Right lobe of liver (tissue), 6 donors: ENCODE measurements around the gene NR6A1. TPM values are rescaled to one million over a fixed set of nuclear protein-coding genes. Genes with fewer than 3 reads are reported as not detected.

Experiments used
- ATAC-seq, 4 donors: fragments of 200-7000 bp; cut with Tn5 transposase; one replicate each; pipeline ENCODE4 v1.9.1; 2020; ENCODE audit warnings: mild to moderate bottlenecking in 4 of 4, moderate library complexity in 4 of 4
- DNase-seq, 3 donors: peaks; one replicate each; pipeline ENCODE4 v3.0.0-alpha.2; 2020
- H3K27ac ChIP-seq, 3 donors: fragments of 200-600 bp; one replicate each; pipeline ENCODE4 v1.8.0; 2022
- H3K27me3 ChIP-seq, 2 donors: fragments of 200-600 bp; one replicate each; pipeline ENCODE4 v1.8.0; 2022
- H3K36me3 ChIP-seq, 4 donors: fragments of 200-600 bp; sonication (generic) in 1 of 4; one replicate each; pipeline versions ENCODE4 v1.5.1 to v1.8.0; 2017 to 2022; ENCODE audit warnings: control low read depth in 1 of 4
- H3K4me1 ChIP-seq, 4 donors: fragments of 200-600 bp; sonication (generic) in 1 of 4; one replicate each; pipeline versions ENCODE4 v1.5.1 to v1.8.0; 2017 to 2022; ENCODE audit warnings: control low read depth in 1 of 4
- H3K4me3 ChIP-seq, 3 donors: fragments of 200-600 bp; one replicate each; pipeline ENCODE4 v1.8.0; 2022
- H3K9me3 ChIP-seq, 4 donors: fragments of 200-600 bp; sonication (generic) in 1 of 4; one replicate each; pipeline versions ENCODE4 v1.5.1 to v1.8.0; 2017 to 2022; ENCODE audit warnings: control low read depth in 1 of 4
- CTCF ChIP-seq, 4 donors: fragments of 200-600 bp in 3 of 4; fragments of 450-650 bp in 1 of 4; IDR thresholded peaks; one replicate each; pipeline versions ENCODE4 v1.5.1 to v1.8.0; 2016 to 2022; ENCODE audit warnings: antibody characterized with exemption in 4 of 4, mild to moderate bottlenecking in 2 of 4
- POLR2A ChIP-seq: fragments of 450-650 bp; IDR thresholded peaks from one replicate; pipeline ENCODE4 v1.6.1; 2017; ENCODE audit warnings: antibody characterized with exemption, mild to moderate bottlenecking
- WGBS: methylation state at CpG from one replicate; pipeline ENCODE4 v1.1.6; 2018; ENCODE audit warnings: low coverage, low lambda C conversion rate; ENCODE audit not compliant: insufficient coverage; ENCODE audit errors: missing lambda C conversion rate; 5-methylcytosine and 5-hydroxymethylcytosine counted together
- intact Hi-C, 2 donors: fragments of 100-400 bp; cut with DNase I; formaldehyde crosslinking; loops; one replicate each; pipeline versions ENCODE4 v1.11.2 to v1.14.1; 2022
- total RNA-seq, 6 experiments: library from RNA; depleted of rRNA in 2 of 6; stranded (reverse); fragments of >200 nt in 2 of 6; fragmentation: NEBNext Ultra II Directional in 3 of 6; extraction: Animal tissue kit (Norgen Biotek cat#: 25700) in 3 of 6; gene quantifications; one replicate each; pipeline versions ENCODE4 v1.1.0 to v1.2.4, GENCODE V29; 2016 to 2023
- donor health status: DM: no; HTN: yes; CAD: no.
- donor health status: DM: no; HTN: no; CAD: no.
- donor health status: DM: no; HTN: no; CAD: no.
- donor health status: DM: no; HTN: yes; CAD: no.
- donor health status: DM: no; HTN: yes; CAD: no.

NR6A1 gene
- total RNA-seq, 6 experiments from 2014 or later, result 1.3 to 3.6 (median 1.9) TPM

- TF ChIP-seq CTCF (IDR thresholded peaks at IDR 0.05) (no peak), POLR2A (no peak)
- peak in 1 of 3 donors; percentile 41 for DNase-seq
Measured at GRCh38 chr9:124780060-124780756, 9.1 kb upstream of the NR6A1 start.

GRCh38 chr9:124779368-124780059 is 8.4 kb upstream of the NR6A1 start:
- Histone ChIP-seq H3K27me3 (no peaks in the 10 kb centered on the region), H3K27ac (no peak overlapping the region), H3K4me1 (peaks cover 0 to 10% (median 0%) of the 10 kb centered on the region in 4 donors), H3K4me3 (no peak overlapping the region), H3K36me3 (no peaks in the 10 kb centered on the region), H3K9me3 (no peaks in the 10 kb centered on the region)
- TF ChIP-seq CTCF (IDR thresholded peaks at IDR 0.05) (no peak), POLR2A (no peak)
- intact Hi-C loops, result loop anchor here (5.0 to 10.0 kb wide), 2 partner anchors 73 to 595 kb away; partner anchors contain the start of gene WDR38 (in 2 of the 2)
- peak in 1 of 3 donors; percentile 31 for DNase-seq
- 57% methylated on average over 5 of the region's 6 CpGs for WGBS
- ATAC-seq, result no peak

More at GRCh38 chr9:124780060-124780756, 9.1 kb upstream of the NR6A1 start:
- no peak for ATAC-seq
- Histone ChIP-seq H3K27ac (no peak overlapping the region), H3K4me3 (no peak overlapping the region), H3K27me3 (no peaks in the 10 kb centered on the region), H3K9me3 (no peaks in the 10 kb centered on the region), H3K4me1 (peaks cover 0 to 10% (median 0%) of the 10 kb centered on the region in 4 donors), H3K36me3 (no peaks in the 10 kb centered on the region)
- 69% methylated on average over 3 of the region's 14 CpGs for WGBS
- intact Hi-C loops, result loop anchor here in 1 of 2 donors (10.0 kb wide), 1 partner anchor 595 kb away; no protein-coding TSS in a partner anchor

- Histone ChIP-seq H3K27me3 (no peaks in the 10 kb centered on the region), H3K27ac (no peak overlapping the region), H3K36me3 (no peaks in the 10 kb centered on the region), H3K9me3 (no peaks in the 10 kb centered on the region), H3K4me3 (no peak overlapping the region), H3K4me1 (peaks cover 0 to 10% (median 0%) of the 10 kb centered on the region in 4 donors)
- peak in 1 of 3 donors; percentile 16 for DNase-seq
- TF ChIP-seq CTCF (IDR thresholded peaks at IDR 0.05) (no peak), POLR2A (no peak)
- ATAC-seq, result no peak
- WGBS, result 81% methylated on average over 11 of the region's 11 CpGs
- intact Hi-C loops, result loop anchor here (5.0 kb wide), 1 partner anchor 74 kb away; the partner anchor contains the start of gene WDR38 (in 2 of the 2)
Measured at GRCh38 chr9:124778575-124779367, 7.7 kb upstream of the NR6A1 start.

- intact Hi-C loops, result loop anchor here (5.0 kb wide), 1 partner anchor 75 kb away; the partner anchor contains the start of gene WDR38 (in 2 of the 2)
- WGBS, result 20% methylated on average over 1 of the region's 87 CpGs
- Histone ChIP-seq H3K4me1 (peaks cover 0 to 10% (median 0%) of the 10 kb centered on the region in 4 donors), H3K36me3 (no peaks in the 10 kb centered on the region), H3K27ac (no peak within 1 kb of the TSS), H3K4me3 (peak within 1 kb of the TSS; percentile 33 to 53 (median 41)), H3K9me3 (no peaks in the 10 kb centered on the region), H3K27me3 (no peaks in the 10 kb centered on the region)
- DNase-seq (peak in 1 of 3 donors; percentile 46), ATAC-seq (peak; percentile 6 to 25 (median 22))
- peak in 3 of 4 donors; percentile 20 to 28 (median 21) for TF ChIP-seq CTCF (IDR thresholded peaks at IDR 0.05)
- TF ChIP-seq POLR2A, result no peak
Measured at GRCh38 chr9:124776954-124777648, 6.0 kb upstream of the NR6A1 start, which contains the start of gene OLFML2A. Gene OLFML2A (plus strand): TSS chr9:124777133. CDS start chr9:124777271, 138 bp downstream.
